Measurements from ENCODE around the gene HEXD. TPM values are rescaled to one million over a fixed set of nuclear protein-coding genes. Genes with fewer than 3 reads are reported as not detected.

Gene HEXD
- total RNA-seq, 1 experiment from 2014 or later = 16.2 TPM

- Mint-ChIP-seq H3K9me3 (ENCODE audit: unreplicated experiment) (no peaks in the 10 kb centered on the region), H3K4me1 (ENCODE audit: insufficient read depth, unreplicated experiment) (peaks cover 18% of the 10 kb centered on the region), H3K27me3 (ENCODE audit: insufficient read depth, unreplicated experiment) (peaks cover 4% of the 10 kb centered on the region), H3K36me3 (ENCODE audit: insufficient read depth, unreplicated experiment) (no peaks in the 10 kb centered on the region), H3K4me3 (ENCODE audit: unreplicated experiment) (no peak overlapping the region), H3K27ac (ENCODE audit: low read depth, unreplicated experiment) (no peak overlapping the region)
- BruUV-seq (replicated peaks) = no TSS peak
- ChIA-PET POLR2A (no interaction called here), CTCF (interaction anchor here (0.6 kb wide), 1 partner anchor 374 kb away, joined by 4 read pairs; no protein-coding TSS in a partner anchor)
- intact Hi-C loops (cut with micrococcal nuclease) = no loop called here
- TF ChIP-seq, protein P1, sequence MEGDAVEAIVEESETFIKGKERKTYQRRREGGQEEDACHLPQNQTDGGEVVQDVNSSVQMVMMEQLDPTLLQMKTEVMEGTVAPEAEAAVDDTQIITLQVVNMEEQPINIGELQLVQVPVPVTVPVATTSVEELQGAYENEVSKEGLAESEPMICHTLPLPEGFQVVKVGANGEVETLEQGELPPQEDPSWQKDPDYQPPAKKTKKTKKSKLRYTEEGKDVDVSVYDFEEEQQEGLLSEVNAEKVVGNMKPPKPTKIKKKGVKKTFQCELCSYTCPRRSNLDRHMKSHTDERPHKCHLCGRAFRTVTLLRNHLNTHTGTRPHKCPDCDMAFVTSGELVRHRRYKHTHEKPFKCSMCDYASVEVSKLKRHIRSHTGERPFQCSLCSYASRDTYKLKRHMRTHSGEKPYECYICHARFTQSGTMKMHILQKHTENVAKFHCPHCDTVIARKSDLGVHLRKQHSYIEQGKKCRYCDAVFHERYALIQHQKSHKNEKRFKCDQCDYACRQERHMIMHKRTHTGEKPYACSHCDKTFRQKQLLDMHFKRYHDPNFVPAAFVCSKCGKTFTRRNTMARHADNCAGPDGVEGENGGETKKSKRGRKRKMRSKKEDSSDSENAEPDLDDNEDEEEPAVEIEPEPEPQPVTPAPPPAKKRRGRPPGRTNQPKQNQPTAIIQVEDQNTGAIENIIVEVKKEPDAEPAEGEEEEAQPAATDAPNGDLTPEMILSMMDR (IDR thresholded peaks at IDR 0.05; ENCODE audit: unreplicated experiment) = no peak
- no peak for DNase-seq (ENCODE audit: unreplicated experiment)
Measured at GRCh38 chr17:82392941-82393340, 25.2 kb upstream of the HEXD start.

DNA sequence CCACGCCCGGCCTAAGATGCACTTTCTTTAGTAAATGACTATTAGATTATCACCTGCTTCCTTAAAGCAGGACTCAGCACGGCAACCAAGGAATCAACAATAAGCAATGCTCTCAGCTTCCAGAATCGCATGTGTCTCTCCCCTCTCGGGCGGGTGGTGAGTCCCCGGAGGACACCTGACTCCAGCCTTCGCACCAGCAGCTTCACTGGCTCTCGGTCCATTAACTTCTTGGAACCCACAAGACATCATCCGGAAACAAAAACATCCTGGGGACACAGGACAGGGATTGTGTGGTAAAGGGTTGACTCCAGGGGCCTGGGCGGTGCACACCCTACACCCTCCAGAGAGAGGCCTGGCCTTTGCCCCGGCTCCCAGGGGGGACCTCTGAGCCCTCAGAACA lies 23.9 kb upstream of the HEXD start:
- ChIA-PET CTCF (interaction anchor here (1.5 kb wide), 1 partner anchor 10 kb away, joined by 7 read pairs; no protein-coding TSS in a partner anchor), POLR2A (interaction anchor here (0.6 to 0.8 kb wide), 2 partner anchors 28 to 331 kb away, joined by 3 to 4 read pairs; no protein-coding TSS in a partner anchor)
- no peak for DNase-seq (ENCODE audit: unreplicated experiment)
- Mint-ChIP-seq H3K9me3 (ENCODE audit: unreplicated experiment) (no peaks in the 10 kb centered on the region), H3K36me3 (ENCODE audit: insufficient read depth, unreplicated experiment) (no peaks in the 10 kb centered on the region), H3K27me3 (ENCODE audit: insufficient read depth, unreplicated experiment) (no peaks in the 10 kb centered on the region), H3K4me1 (ENCODE audit: insufficient read depth, unreplicated experiment) (peaks cover 21% of the 10 kb centered on the region), H3K27ac (ENCODE audit: low read depth, unreplicated experiment) (no peak overlapping the region), H3K4me3 (ENCODE audit: unreplicated experiment) (no peak overlapping the region)
- intact Hi-C loops (cut with micrococcal nuclease) = no loop called here
- TF ChIP-seq, protein P1 (IDR thresholded peaks at IDR 0.05; ENCODE audit: unreplicated experiment) = no peak
- BruUV-seq (replicated peaks) = no TSS peak

GRCh38 chr17:82396601-82397435 lies 21.3 kb upstream of the HEXD start:
- ChIA-PET CTCF (no interaction called here), POLR2A (interaction anchor here (0.6 to 1.0 kb wide), 4 partner anchors 11 to 128 kb away, joined by 3 to 4 read pairs (median 4); no protein-coding TSS in a partner anchor)
- H3K4me1 Mint-ChIP-seq (ENCODE audit: insufficient read depth, unreplicated experiment) = peaks cover 21% of the 10 kb centered on the region
- H3K27ac Mint-ChIP-seq (ENCODE audit: low read depth, unreplicated experiment) = no peak overlapping the region
- H3K27me3 Mint-ChIP-seq (ENCODE audit: insufficient read depth, unreplicated experiment) = no peaks in the 10 kb centered on the region
- no peak overlapping the region for H3K4me3 Mint-ChIP-seq (ENCODE audit: unreplicated experiment)
- H3K36me3 Mint-ChIP-seq (ENCODE audit: insufficient read depth, unreplicated experiment) = peaks cover 13% of the 10 kb centered on the region
- peak; percentile 54 for DNase-seq (ENCODE audit: unreplicated experiment)
- TF ChIP-seq, protein P1 (IDR thresholded peaks at IDR 0.05; ENCODE audit: unreplicated experiment) = no peak
- intact Hi-C loops (cut with micrococcal nuclease) = no loop called here
- no peaks in the 10 kb centered on the region for H3K9me3 Mint-ChIP-seq (ENCODE audit: unreplicated experiment)
- no TSS peak for BruUV-seq (replicated peaks)

DNA sequence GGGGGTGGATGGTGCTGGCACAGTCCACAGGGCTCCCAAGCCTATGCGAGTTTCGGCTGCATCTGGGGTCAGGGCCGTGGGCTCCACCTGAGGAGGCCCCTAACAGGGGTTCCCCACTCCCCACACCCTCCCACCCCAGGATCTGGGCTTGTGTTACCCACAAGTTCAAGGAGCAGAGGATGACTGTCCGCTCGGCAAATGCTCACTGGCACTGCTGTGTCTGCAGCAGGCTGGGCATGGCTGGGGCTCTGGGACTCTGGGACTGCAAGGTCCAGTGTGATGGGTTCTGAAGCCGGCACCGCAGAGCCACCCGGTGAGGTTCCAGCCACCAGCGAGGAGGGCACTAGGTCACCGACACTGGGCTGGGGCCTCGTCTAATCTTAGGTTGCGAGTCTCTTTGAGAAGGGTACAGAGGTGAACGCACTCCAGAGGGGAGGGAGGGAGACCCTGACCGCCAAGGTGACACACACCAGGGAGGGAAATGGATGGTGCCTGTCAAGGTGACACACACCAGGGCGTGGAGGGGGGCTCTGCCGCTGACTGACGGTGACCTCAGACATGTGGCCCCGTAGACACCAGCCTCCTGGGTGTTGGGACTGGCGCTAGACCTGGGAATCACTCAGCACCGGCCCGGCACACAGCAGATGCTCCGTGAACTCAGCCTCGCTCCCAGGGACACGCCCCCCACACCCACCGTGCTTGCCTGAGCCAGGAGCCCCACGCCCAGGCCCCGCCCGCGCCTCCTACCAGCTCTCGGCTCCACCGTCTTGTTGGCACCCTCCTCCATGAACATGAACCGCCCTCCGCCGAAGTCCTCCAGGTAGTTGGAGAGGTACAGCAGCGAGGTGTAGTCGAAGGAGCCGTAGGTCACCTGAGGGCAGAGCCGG lies 20.5 kb upstream of the HEXD start:
- CTCF ChIA-PET = no interaction called here

More for the DNA sequence above, 20.5 kb upstream of the HEXD start:
- intact Hi-C loops (cut with micrococcal nuclease) = no loop called here
- no TSS peak for BruUV-seq (replicated peaks)
- Mint-ChIP-seq H3K27ac (ENCODE audit: low read depth, unreplicated experiment) (no peak overlapping the region), H3K4me1 (ENCODE audit: insufficient read depth, unreplicated experiment) (peaks cover 21% of the 10 kb centered on the region), H3K9me3 (ENCODE audit: unreplicated experiment) (no peaks in the 10 kb centered on the region), H3K27me3 (ENCODE audit: insufficient read depth, unreplicated experiment) (no peaks in the 10 kb centered on the region), H3K36me3 (ENCODE audit: insufficient read depth, unreplicated experiment) (peaks cover 21% of the 10 kb centered on the region), H3K4me3 (ENCODE audit: unreplicated experiment) (no peak overlapping the region)
- DNase-seq (ENCODE audit: unreplicated experiment) = no peak
- POLR2A ChIA-PET = interaction anchor here (0.9 to 1.0 kb wide), 2 partner anchors 20 to 31 kb away, joined by 3 to 4 read pairs; no protein-coding TSS in a partner anchor
- TF ChIP-seq, protein P1 (IDR thresholded peaks at IDR 0.05; ENCODE audit: unreplicated experiment) = no peak
